HUES48 (cell line): ENCODE data around the gene UBR4.
"Not testable (repeated sequence)": the region's sequence is repeated elsewhere in the genome, so short reads cannot be mapped to it uniquely, and the experiment has no call there.

Experiments used
- H3K27ac ChIP-seq: one replicate; pipeline ENCODE4 v1.7.0; 2013; ENCODE audit warnings: low read depth, low read length, inconsistent platforms
- H3K27me3 ChIP-seq: 2 replicates; pipeline ENCODE4 v1.6.1; 2013; ENCODE audit warnings: mild to moderate bottlenecking, low read length; ENCODE audit not compliant: control insufficient read depth, insufficient read depth
- H3K36me3 ChIP-seq: 2 replicates; pipeline ENCODE4 v1.6.1; 2013; ENCODE audit warnings: low read length; ENCODE audit not compliant: control insufficient read depth, insufficient read depth
- H3K4me1 ChIP-seq: 2 replicates; pipeline ENCODE4 v1.6.1; 2013; ENCODE audit warnings: mild to moderate bottlenecking, low read length; ENCODE audit not compliant: control insufficient read depth, insufficient read depth
- H3K4me3 ChIP-seq: 2 replicates; pipeline ENCODE4 v1.5.1; 2013; ENCODE audit warnings: mild to moderate bottlenecking, low read depth, low read length
- H3K9ac ChIP-seq: 2 replicates; pipeline ENCODE4 v1.6.1; 2013; ENCODE audit warnings: mild to moderate bottlenecking, low read depth, low read length, moderate library complexity
- H3K9me3 ChIP-seq: 2 replicates; pipeline ENCODE4 v1.6.1; 2013; ENCODE audit warnings: low read length; ENCODE audit not compliant: control insufficient read depth, insufficient read depth

UBR4 gene

GRCh38 chr1:19209990-19210771 lies at the start of gene UBR4:
TSS of gene UBR4 (minus strand) at chr1:19210266. CDS start at chr1:19210248, 18 bp downstream.
- Histone ChIP-seq H3K9ac (peak within 1 kb of the TSS; percentile 92), H3K27me3 (no peaks in the 10 kb centered on the region), H3K36me3 (peaks cover 32% of the 10 kb centered on the region), H3K4me3 (peak within 1 kb of the TSS; percentile 97), H3K4me1 (peaks cover 22% of the 10 kb centered on the region; the same call in 1 of the 2 replicates), H3K9me3 (no peaks in the 10 kb centered on the region), H3K27ac (peak within 1 kb of the TSS; percentile 94)

- no peaks in the 10 kb centered on the region for H3K27me3 ChIP-seq
- no peak overlapping the region for H3K27ac ChIP-seq
- H3K36me3 ChIP-seq: peaks cover 71% of the 10 kb centered on the region
- no peaks in the 10 kb centered on the region for H3K9me3 ChIP-seq
- no peak overlapping the region for H3K9ac ChIP-seq
- peaks cover 2% of the 10 kb centered on the region for H3K4me1 ChIP-seq
- no peak overlapping the region for H3K4me3 ChIP-seq
Measured at GRCh38 chr1:19258353-19258752, 48.3 kb upstream of the UBR4 start.

- Histone ChIP-seq H3K27me3 (no peaks in the 10 kb centered on the region), H3K4me1 (peaks cover 9% of the 10 kb centered on the region), H3K4me3 (no peak overlapping the region), H3K27ac (no peak overlapping the region), H3K9ac (no peak overlapping the region), H3K9me3 (no peaks in the 10 kb centered on the region), H3K36me3 (peaks cover 71% of the 10 kb centered on the region)
Measured at GRCh38 chr1:19257178-19257914, 47.3 kb upstream of the UBR4 start.

GRCh38 chr1:19256301-19256700 lies 46.2 kb upstream of the UBR4 start:
- not testable (repeated sequence) for H3K4me1 ChIP-seq, H3K4me3 ChIP-seq, H3K27me3 ChIP-seq, H3K9ac ChIP-seq, H3K27ac ChIP-seq, H3K9me3 ChIP-seq
- peaks cover 71% of the 10 kb centered on the region for H3K36me3 ChIP-seq

- peaks cover 14% of the 10 kb centered on the region for H3K4me1 ChIP-seq
- H3K27me3 ChIP-seq: no peaks in the 10 kb centered on the region
- peaks cover 66% of the 10 kb centered on the region for H3K36me3 ChIP-seq
- no peak overlapping the region for H3K4me3 ChIP-seq
- no peak overlapping the region for H3K9ac ChIP-seq
- H3K27ac ChIP-seq: no peak overlapping the region
- H3K9me3 ChIP-seq: no peaks in the 10 kb centered on the region
Measured at GRCh38 chr1:19255288-19255687, 45.2 kb upstream of the UBR4 start.

- Histone ChIP-seq H3K27ac (peak overlapping the region; percentile 46), H3K4me1 (peaks cover 16% of the 10 kb centered on the region), H3K27me3 (no peaks in the 10 kb centered on the region), H3K36me3 (peaks cover 57% of the 10 kb centered on the region), H3K9me3 (no peaks in the 10 kb centered on the region), H3K4me3 (no peak overlapping the region), H3K9ac (no peak overlapping the region)
Measured at GRCh38 chr1:19254416-19254815, 44.4 kb upstream of the UBR4 start.

GRCh38 chr1:19251305-19252196 lies 41.5 kb upstream of the UBR4 start, which contains the start of the genes EMC1 and MRTO4:
TSS of gene EMC1 (minus strand) at chr1:19251524. CDS start at chr1:19251509, 15 bp downstream.
TSS of gene MRTO4 (plus strand) at chr1:19251805. CDS start at chr1:19251836, 31 bp downstream.
- Histone ChIP-seq H3K27ac (peak within 1 kb of the TSS; percentile 98), H3K27me3 (no peaks in the 10 kb centered on the region), H3K4me1 (peaks cover 16% of the 10 kb centered on the region), H3K36me3 (peaks cover 28% of the 10 kb centered on the region), H3K9ac (peak within 1 kb of the TSS; percentile 99), H3K4me3 (peak within 1 kb of the TSS; percentile 100), H3K9me3 (no peaks in the 10 kb centered on the region)

GRCh38 chr1:19250629-19251304 lies 40.7 kb upstream of the UBR4 start:
- H3K4me3 ChIP-seq: peak overlapping the region; percentile 100
- peak overlapping the region; percentile 98 for H3K27ac ChIP-seq
- peaks cover 16% of the 10 kb centered on the region for H3K4me1 ChIP-seq
- H3K9me3 ChIP-seq: no peaks in the 10 kb centered on the region
- H3K9ac ChIP-seq: peak overlapping the region; percentile 99
- no peaks in the 10 kb centered on the region for H3K27me3 ChIP-seq
- peaks cover 20% of the 10 kb centered on the region for H3K36me3 ChIP-seq

GRCh38 chr1:19240673-19241538 lies 30.8 kb upstream of the UBR4 start:
- H3K27ac ChIP-seq: no peak overlapping the region
- H3K27me3 ChIP-seq: no peaks in the 10 kb centered on the region
- no peak overlapping the region for H3K4me3 ChIP-seq
- no peak overlapping the region for H3K9ac ChIP-seq
- H3K36me3 ChIP-seq: peaks cover 85% of the 10 kb centered on the region
- H3K9me3 ChIP-seq: no peaks in the 10 kb centered on the region
- H3K4me1 ChIP-seq: no peaks in the 10 kb centered on the region
